ENCODE measurements around the gene CATSPERZ. TPM values are rescaled to one million over a fixed set of nuclear protein-coding genes. Genes with fewer than 3 reads are reported as not detected.

Gene CATSPERZ
- total RNA-seq, 2 experiments from 2014 or later: not detected

DNA sequence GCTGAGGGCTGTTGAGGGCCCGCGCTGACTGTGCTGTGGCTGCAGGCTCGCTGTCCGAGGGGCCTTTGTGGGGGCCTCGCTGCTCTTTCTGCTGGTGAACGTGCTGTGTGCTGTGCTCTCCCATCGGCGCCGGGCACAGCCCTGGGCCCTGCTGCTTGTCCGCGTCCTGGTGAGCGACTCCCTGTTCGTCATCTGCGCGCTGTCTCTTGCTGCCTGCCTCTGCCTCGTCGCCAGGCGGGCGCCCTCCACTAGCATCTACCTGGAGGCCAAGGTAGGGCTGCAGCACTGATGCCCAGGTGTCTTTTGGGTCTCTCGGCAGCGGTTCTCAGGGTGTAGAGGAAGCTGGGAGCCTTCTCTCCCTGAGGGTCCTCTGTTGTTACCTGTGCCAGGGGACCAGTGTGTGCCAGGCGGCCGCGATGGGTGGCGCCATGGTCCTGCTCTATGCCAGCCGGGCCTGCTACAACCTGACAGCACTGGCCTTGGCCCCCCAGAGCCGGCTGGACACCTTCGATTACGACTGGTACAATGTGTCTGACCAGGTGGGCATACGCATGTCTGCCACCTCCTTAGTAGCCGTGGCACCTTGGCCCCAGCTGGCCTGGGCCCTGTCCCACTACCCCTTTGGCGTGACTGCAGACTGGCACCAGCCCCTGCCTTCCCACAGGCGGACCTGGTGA lies 12.3 kb upstream of the CATSPERZ start:
- ChIA-PET CTCF (interaction anchor here (1.1 to 8.6 kb wide), 3 partner anchors 15 to 83 kb away, joined by 3 to 118 read pairs (median 23); partner anchors contain the start of genes CATSPERZ, ESRRA and FERMT3), POLR2A (no interaction called here)
- Mint-ChIP-seq H3K36me3 (ENCODE audit: low read depth) (peaks cover 5% of the 10 kb centered on the region), H3K27me3 (ENCODE audit: low read depth) (peaks cover 17% of the 10 kb centered on the region), H3K4me1 (ENCODE audit: low read depth) (peaks cover 28% of the 10 kb centered on the region), H3K9me3 (ENCODE audit: insufficient read depth) (no peaks in the 10 kb centered on the region), H3K27ac (no peak overlapping the region), H3K4me3 (no peak overlapping the region)
- DNase-seq (no peak), ATAC-seq (no peak)

DNA sequence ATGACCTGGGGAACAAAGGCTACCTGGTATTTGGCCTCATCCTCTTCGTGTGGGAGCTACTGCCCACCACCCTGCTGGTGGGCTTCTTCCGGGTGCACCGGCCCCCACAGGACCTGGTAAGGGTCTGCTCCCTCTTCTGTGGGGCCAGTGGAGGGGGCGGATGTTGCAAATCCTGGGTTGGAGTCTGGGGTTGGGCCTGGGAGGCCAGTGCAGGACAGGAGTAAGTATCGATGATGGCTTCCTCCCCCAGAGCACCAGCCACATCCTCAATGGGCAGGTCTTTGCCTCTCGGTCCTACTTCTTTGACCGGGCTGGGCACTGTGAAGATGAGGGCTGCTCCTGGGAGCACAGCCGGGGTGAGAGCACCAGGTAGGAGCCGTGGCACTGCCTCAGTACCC lies 11.8 kb upstream of the CATSPERZ start:
- H3K36me3 Mint-ChIP-seq (ENCODE audit: low read depth): peaks cover 2% of the 10 kb centered on the region
- POLR2A ChIA-PET: no interaction called here
- no peak overlapping the region for H3K27ac Mint-ChIP-seq
- peaks cover 22% of the 10 kb centered on the region for H3K27me3 Mint-ChIP-seq (ENCODE audit: low read depth)
- no peaks in the 10 kb centered on the region for H3K9me3 Mint-ChIP-seq (ENCODE audit: insufficient read depth)
- CTCF ChIA-PET: interaction anchor here (1.1 to 8.6 kb wide), 2 partner anchors 14 to 54 kb away, joined by 3 to 118 read pairs; partner anchors contain the start of genes CATSPERZ and ESRRA
- no peak for DNase-seq
- peaks cover 28% of the 10 kb centered on the region for H3K4me1 Mint-ChIP-seq (ENCODE audit: low read depth)
- ATAC-seq: no peak
- H3K4me3 Mint-ChIP-seq: no peak overlapping the region

GRCh38 chr11:64289002-64289564 lies 11.1 kb upstream of the CATSPERZ start:
- no peaks in the 10 kb centered on the region for H3K9me3 Mint-ChIP-seq (ENCODE audit: insufficient read depth)
- H3K4me3 Mint-ChIP-seq: no peak overlapping the region
- H3K27ac Mint-ChIP-seq: no peak overlapping the region
- no peak for ATAC-seq
- H3K36me3 Mint-ChIP-seq (ENCODE audit: low read depth): peaks cover 2% of the 10 kb centered on the region
- CTCF ChIA-PET: interaction anchor here (1.1 to 8.6 kb wide), 3 partner anchors 14 to 85 kb away, joined by 3 to 118 read pairs (median 7); partner anchors contain the start of genes CATSPERZ and ESRRA
- H3K4me1 Mint-ChIP-seq (ENCODE audit: low read depth): peaks cover 24% of the 10 kb centered on the region
- POLR2A ChIA-PET: interaction anchor here (1.2 kb wide), 1 partner anchor 1503 kb away, joined by 3 read pairs; no protein-coding TSS in a partner anchor
- DNase-seq: no peak
- peaks cover 30% of the 10 kb centered on the region for H3K27me3 Mint-ChIP-seq (ENCODE audit: low read depth)

DNA sequence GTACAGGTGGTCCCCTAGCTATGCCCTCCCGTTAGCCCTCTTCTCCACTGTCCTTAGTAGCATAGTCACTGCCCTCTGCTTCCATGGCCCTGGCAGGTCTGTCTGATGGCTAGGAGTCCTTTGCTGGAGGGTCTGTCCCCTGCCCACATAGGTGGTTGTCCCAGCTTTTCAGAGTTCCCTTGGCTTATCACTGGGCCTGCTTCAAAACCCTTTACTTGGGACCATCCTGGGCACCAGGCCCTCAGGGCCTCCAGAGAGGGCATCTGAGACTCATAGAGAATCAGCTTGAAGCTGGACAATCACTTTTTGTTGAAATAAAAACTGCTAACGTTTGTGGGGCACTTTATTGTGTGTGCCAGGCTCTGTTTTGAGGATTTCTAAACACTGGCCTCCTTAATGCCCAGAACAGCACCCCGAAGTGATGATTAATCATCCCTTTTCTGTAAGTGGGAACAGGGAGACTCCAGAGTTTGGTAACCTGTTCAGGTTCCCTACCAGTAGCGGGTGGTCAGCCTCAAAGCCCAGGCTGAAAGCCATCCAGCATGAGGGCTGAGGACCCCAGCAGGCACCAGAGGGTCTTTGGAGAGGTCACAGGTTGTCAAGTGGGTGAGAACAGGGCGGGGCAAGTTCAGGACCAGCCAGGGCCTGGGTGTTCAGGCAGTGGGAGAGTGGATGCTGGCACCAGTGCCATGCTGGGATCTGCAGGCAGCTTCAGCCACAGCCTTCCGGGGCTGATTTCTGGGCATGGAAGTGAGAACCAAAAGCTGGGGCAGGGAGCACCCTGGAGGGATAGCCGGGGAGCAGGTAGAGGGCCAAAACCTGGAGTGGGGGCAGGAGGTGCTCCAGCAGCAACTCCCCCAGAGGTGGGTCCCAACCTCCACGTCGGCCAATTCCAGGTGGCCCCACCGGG lies 9.6 kb upstream of the CATSPERZ start:
- ChIA-PET POLR2A (interaction anchor here (0.6 to 1.2 kb wide), 2 partner anchors 14 to 1504 kb away, joined by 3 read pairs; no protein-coding TSS in a partner anchor), CTCF (interaction anchor here (1.4 to 8.6 kb wide), 2 partner anchors 12 to 86 kb away, joined by 7 to 118 read pairs; partner anchors contain the start of genes CATSPERZ and ESRRA)
- no peak for DNase-seq
- Mint-ChIP-seq H3K27me3 (ENCODE audit: low read depth) (peaks cover 41% of the 10 kb centered on the region), H3K9me3 (ENCODE audit: insufficient read depth) (no peaks in the 10 kb centered on the region), H3K27ac (no peak overlapping the region), H3K4me1 (ENCODE audit: low read depth) (peaks cover 22% of the 10 kb centered on the region), H3K4me3 (no peak overlapping the region), H3K36me3 (ENCODE audit: low read depth) (peaks cover 2% of the 10 kb centered on the region)
- ATAC-seq: no peak

DNA sequence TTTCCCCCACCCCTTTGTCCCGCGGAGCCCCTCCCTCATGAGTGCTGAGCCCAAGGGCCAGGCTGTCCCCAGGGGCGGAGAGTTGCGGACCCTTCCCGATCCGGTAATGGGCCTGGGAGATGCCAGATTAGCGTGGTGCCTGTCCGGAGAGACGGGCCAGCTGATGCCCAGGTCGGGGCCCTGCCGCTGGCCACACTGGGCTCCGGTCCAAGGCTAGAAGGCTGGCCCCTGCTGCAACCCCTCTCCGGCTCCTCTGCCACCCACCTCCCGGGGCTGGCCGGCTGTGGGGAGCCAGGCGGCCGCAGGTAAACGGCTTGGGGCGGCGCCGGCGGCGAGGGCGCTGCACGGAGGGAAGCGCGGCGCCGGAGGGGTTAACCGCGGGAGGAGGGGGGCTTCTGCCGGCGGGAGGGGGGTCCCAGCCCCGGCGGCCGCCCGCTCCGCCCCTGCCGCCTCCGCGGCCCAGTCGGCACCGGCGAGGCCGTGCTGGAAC lies 8.9 kb upstream of the CATSPERZ start, which contains the start of gene KCNK4:
Gene KCNK4, plus strand, starts transcription at position 41 of the 490 bp plus-strand sequence. CDS start 1,717 bp downstream, outside the sequence.
- POLR2A ChIA-PET: no interaction called here
- ATAC-seq: no peak
- Mint-ChIP-seq H3K36me3 (ENCODE audit: low read depth) (peaks cover 2% of the 10 kb centered on the region), H3K27ac (no peak within 1 kb of the TSS), H3K9me3 (ENCODE audit: insufficient read depth) (no peaks in the 10 kb centered on the region), H3K4me3 (no peak within 1 kb of the TSS), H3K4me1 (ENCODE audit: low read depth) (peaks cover 20% of the 10 kb centered on the region), H3K27me3 (ENCODE audit: low read depth) (peaks cover 48% of the 10 kb centered on the region)
- DNase-seq: no peak
- CTCF ChIA-PET: no interaction called here

GRCh38 chr11:64291752-64292459 lies 8.3 kb upstream of the CATSPERZ start:
- peaks cover 54% of the 10 kb centered on the region for H3K27me3 Mint-ChIP-seq (ENCODE audit: low read depth)
- DNase-seq (no peak), ATAC-seq (peak; percentile 57)
- no peaks in the 10 kb centered on the region for H3K9me3 Mint-ChIP-seq (ENCODE audit: insufficient read depth)
- CTCF ChIA-PET: no interaction called here
- no peak overlapping the region for H3K27ac Mint-ChIP-seq
- POLR2A ChIA-PET: interaction anchor here (0.9 to 1.3 kb wide), 4 partner anchors 20 to 106 kb away, joined by 3 read pairs; partner anchors contain the start of genes FERMT3 and STIP1
- no peak overlapping the region for H3K4me3 Mint-ChIP-seq
- peaks cover 2% of the 10 kb centered on the region for H3K36me3 Mint-ChIP-seq (ENCODE audit: low read depth)
- H3K4me1 Mint-ChIP-seq (ENCODE audit: low read depth): peaks cover 14% of the 10 kb centered on the region

- Mint-ChIP-seq H3K9me3 (ENCODE audit: insufficient read depth) (no peaks in the 10 kb centered on the region), H3K4me1 (ENCODE audit: low read depth) (peaks cover 17% of the 10 kb centered on the region), H3K27ac (no peak overlapping the region), H3K36me3 (ENCODE audit: low read depth) (peaks cover 2% of the 10 kb centered on the region), H3K4me3 (no peak overlapping the region), H3K27me3 (ENCODE audit: low read depth) (peaks cover 62% of the 10 kb centered on the region)
- ChIA-PET CTCF (interaction anchor here (4.1 kb wide), 1 partner anchor 11 kb away, joined by 21 read pairs; the partner anchor contains the start of gene ESRRA), POLR2A (interaction anchor here (0.8 to 1.3 kb wide), 5 partner anchors 11 to 107 kb away, joined by 3 to 4 read pairs (median 3); partner anchors contain the start of genes FERMT3 and STIP1)
- DNase-seq: no peak
- ATAC-seq: peak; percentile 6
Observed at GRCh38 chr11:64292460-64293254, 7.5 kb upstream of the CATSPERZ start.

GRCh38 chr11:64294774-64295173 lies 5.4 kb upstream of the CATSPERZ start:
- no peak for DNase-seq
- no peak for ATAC-seq
- peaks cover 81% of the 10 kb centered on the region for H3K27me3 Mint-ChIP-seq (ENCODE audit: low read depth)
- CTCF ChIA-PET: interaction anchor here (4.1 kb wide), 1 partner anchor 9 kb away, joined by 21 read pairs; the partner anchor contains the start of gene ESRRA
- no peak overlapping the region for H3K4me3 Mint-ChIP-seq
- no peaks in the 10 kb centered on the region for H3K9me3 Mint-ChIP-seq (ENCODE audit: insufficient read depth)
- H3K27ac Mint-ChIP-seq: no peak overlapping the region
- peaks cover 22% of the 10 kb centered on the region for H3K4me1 Mint-ChIP-seq (ENCODE audit: low read depth)
- H3K36me3 Mint-ChIP-seq (ENCODE audit: low read depth): peaks cover 2% of the 10 kb centered on the region
- POLR2A ChIA-PET: interaction anchor here (0.6 to 0.7 kb wide), 2 partner anchors 50 to 65 kb away, joined by 3 to 8 read pairs; no protein-coding TSS in a partner anchor

- Mint-ChIP-seq H3K4me1 (ENCODE audit: low read depth) (peaks cover 25% of the 10 kb centered on the region), H3K27ac (no peak overlapping the region), H3K9me3 (ENCODE audit: insufficient read depth) (no peaks in the 10 kb centered on the region), H3K36me3 (ENCODE audit: low read depth) (peaks cover under 1% of the 10 kb centered on the region), H3K27me3 (ENCODE audit: low read depth) (peaks cover 83% of the 10 kb centered on the region), H3K4me3 (no peak overlapping the region)
- no peak for DNase-seq
- POLR2A ChIA-PET: no interaction called here
- no peak for ATAC-seq
- CTCF ChIA-PET: interaction anchor here (1.2 to 4.1 kb wide), 3 partner anchors 8 to 150 kb away, joined by 3 to 21 read pairs (median 3); partner anchors contain the start of gene ESRRA
Observed at GRCh38 chr11:64295760-64296159, 4.4 kb upstream of the CATSPERZ start.

GRCh38 chr11:64296236-64296635 lies 3.9 kb upstream of the CATSPERZ start:
- Mint-ChIP-seq H3K9me3 (ENCODE audit: insufficient read depth) (no peaks in the 10 kb centered on the region), H3K4me1 (ENCODE audit: low read depth) (peaks cover 26% of the 10 kb centered on the region), H3K36me3 (ENCODE audit: low read depth) (no peaks in the 10 kb centered on the region), H3K27me3 (ENCODE audit: low read depth) (peaks cover 82% of the 10 kb centered on the region), H3K4me3 (no peak overlapping the region), H3K27ac (no peak overlapping the region)
- ATAC-seq (no peak), DNase-seq (no peak)
- POLR2A ChIA-PET: interaction anchor here (1.1 kb wide), 1 partner anchor 11 kb away, joined by 5 read pairs; the partner anchor contains the start of gene GPR137
- CTCF ChIA-PET: interaction anchor here (1.2 to 4.1 kb wide), 3 partner anchors 8 to 151 kb away, joined by 3 to 21 read pairs (median 3); partner anchors contain the start of gene ESRRA
